GM10847 (cell line): ENCODE results near the gene AURKAIP1.

Source experiments
- POLR2A ChIP-seq: IDR thresholded peaks from 2 replicates; pipeline ENCODE4 v1.6.1; 2011; ENCODE audit not compliant: insufficient read length; ENCODE audit errors: extremely low read depth

Gene AURKAIP1

DNA sequence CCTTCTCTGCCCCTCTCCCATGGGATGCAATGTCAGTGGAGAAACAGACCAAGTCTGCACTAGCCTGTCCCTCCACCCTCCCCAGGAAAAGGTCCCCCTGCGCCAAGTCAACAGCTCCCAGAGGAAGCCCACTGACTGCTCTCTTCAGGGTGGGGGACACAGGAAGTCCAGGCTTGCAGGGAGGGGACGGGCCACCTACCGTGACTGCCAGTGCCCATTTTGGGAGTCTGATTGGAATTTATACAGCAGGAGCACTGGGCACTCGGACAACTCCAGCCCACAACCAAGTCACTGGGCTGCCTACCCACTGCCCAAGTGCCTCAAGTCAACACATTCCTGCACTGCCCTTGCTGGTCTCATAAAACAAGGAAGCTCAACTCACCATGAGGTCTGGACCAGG is 18.0 kb upstream of the AURKAIP1 start:
- TF ChIP-seq POLR2A, result no peak

DNA sequence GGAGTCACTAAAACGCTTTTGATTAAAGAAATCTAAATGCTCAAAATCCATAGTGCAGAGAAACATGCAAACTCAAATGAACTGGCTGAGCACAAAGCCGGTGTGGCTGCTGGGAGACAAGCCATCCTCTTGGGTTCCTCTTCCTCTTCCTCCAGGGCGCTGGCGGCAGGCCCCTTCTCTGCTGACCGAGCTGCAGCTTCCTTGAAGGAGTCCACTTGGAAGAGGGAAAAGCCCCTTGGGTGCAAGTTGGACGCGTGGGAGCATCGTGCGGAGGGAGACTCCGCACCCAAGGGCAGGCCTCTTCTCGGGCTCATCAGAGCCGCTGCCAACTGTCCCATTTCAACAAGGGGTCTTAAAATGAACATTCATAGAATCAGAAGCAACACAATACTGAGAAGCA is 16.2 kb upstream of the AURKAIP1 start:
- no peak for TF ChIP-seq POLR2A

DNA sequence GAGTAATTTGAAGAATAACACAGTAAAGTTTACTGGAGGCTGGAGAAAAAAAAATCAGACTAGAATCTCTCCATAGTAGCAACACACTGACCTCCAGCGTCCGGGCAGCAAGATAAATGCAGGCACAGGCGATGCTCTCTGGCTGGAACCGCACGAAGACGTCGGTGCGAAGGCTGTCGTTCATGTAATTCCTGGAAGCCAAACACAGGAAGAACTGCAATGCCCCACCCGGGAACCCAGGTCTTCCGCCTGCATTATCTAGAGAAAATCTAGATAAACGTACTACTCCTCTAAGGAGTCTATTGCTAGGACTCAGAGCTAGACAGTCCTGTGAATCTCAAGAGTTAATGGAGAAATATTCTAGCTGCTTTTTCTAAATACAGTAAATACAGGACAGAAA is 15.7 kb upstream of the AURKAIP1 start:
- TF ChIP-seq POLR2A, result no peak

DNA sequence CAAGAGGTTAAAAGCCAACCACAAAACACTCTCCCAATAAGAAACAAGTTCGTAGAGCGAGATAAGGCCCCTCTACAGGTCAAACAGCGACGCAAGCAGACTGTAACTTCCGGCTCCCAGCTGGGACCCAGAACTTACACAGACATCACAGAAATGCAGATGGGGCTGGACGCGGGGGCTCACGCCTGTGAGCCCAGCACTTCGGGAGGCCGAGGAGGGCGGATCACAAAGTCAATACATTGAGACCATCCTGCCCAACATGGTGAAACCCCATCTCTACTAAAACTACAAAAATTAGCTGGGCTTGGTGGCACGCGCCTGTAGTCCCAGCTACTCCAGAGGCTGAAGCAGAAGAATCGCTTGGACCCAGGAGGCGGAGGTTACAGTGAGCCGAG is 13.1 kb upstream of the AURKAIP1 start:
- TF ChIP-seq POLR2A, result no peak

DNA sequence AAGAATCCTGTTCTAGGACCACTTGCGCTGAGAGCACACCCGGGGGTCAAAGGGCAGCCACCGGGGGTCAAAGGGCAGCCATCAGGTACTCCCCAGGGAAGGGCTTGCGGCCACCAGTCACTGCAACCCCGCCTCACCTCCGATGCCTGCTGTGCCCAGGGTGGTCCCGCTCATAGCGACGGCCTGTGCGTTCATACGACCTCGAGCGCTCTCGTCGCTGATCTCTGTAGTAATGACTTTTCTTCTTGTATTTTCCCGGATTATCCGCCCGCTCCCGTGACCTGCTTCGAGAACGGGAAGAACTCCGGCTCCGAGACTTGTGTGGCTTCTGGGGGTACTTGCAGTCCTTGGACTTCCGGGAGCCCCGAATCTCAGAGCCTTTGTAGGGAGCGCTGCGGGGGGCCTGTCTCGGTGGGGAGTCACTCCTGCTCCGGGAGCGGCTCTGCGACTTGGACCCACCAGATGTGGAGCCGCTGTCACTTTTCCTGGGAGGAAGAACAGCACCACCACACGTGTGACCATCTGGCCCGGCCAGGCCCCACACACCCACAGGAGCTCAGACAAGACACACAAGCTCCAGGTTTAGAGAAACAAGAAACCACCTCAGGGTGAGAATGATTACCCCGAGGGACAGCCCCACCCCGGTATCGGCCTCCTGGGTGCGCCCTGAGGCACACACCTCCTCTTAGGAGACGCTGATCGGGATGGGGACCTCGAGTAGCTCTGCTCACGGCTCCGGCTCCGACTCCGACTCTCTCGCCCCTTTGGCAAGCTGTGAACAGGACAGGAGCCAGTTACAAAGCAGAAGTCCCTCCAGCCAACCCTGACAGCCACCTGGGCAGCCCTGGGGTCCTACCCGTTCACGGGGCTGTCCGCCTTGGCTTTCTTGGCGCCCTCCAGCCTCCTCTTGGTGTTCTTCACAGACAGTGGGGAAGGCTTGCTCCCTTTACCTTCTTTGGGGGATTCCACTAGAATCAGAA is 12.4 kb upstream of the AURKAIP1 start:
- TF ChIP-seq POLR2A, result no peak

DNA sequence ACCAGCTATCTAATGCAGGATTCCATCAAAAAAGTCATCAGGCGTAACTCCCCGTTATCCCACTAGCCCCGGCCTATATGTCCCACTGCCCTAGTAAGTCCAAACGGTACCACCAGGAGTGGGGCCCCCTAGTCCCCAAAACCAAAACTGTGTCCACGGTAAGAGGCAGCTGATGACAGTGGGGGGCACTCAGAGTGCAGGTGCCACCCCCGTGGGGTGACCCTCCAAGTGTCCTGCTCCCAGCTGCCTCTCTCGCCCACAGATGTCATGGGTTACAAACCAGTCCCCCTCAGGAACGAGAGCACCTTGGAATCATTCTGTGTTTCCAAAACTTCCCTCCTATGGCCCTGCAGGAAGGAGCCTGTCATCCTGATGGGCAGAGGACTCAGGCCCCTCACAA is 10.9 kb upstream of the AURKAIP1 start:
- no peak for TF ChIP-seq POLR2A

DNA sequence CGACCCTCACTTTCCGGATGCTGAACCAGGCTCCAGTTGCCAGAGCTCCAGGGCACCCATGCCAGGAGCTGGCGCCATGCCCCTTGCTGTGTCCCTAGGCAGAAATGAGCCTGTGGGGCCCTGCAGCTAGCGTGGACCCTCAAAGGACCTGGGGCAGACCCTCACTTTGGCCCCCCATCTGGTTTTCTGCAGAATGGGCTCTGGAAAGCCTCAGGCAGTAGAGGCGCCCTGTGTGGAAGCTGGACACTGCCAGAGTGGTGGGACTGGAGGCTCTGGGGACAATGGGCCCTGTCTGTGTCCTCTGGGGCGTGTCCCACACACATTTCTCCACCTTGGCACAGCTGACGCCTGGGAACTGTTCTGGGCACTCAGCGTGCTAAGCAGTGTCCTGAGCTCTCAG is 6.3 kb upstream of the AURKAIP1 start:
- TF ChIP-seq POLR2A, result no peak

DNA sequence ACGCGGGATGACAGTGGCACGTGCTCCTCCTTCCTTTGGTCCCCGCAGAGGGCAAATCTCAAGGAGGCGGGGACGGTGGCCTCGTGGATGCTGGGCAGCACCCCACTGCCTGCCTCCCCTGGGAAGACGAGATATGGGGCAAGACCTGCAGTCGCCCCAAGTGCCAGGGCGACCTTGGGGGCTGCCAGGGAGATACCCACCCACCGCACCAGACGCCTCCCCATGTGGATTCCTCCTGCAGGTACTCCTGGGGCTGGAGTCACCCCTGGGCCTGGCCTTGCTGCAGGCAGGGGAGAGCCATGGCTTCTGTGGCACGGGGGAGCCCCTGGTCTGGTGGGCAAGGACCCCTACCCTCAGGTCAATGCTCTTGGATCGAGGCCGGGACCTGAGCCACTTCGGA is 5.9 kb upstream of the AURKAIP1 start:
- no peak for TF ChIP-seq POLR2A

DNA sequence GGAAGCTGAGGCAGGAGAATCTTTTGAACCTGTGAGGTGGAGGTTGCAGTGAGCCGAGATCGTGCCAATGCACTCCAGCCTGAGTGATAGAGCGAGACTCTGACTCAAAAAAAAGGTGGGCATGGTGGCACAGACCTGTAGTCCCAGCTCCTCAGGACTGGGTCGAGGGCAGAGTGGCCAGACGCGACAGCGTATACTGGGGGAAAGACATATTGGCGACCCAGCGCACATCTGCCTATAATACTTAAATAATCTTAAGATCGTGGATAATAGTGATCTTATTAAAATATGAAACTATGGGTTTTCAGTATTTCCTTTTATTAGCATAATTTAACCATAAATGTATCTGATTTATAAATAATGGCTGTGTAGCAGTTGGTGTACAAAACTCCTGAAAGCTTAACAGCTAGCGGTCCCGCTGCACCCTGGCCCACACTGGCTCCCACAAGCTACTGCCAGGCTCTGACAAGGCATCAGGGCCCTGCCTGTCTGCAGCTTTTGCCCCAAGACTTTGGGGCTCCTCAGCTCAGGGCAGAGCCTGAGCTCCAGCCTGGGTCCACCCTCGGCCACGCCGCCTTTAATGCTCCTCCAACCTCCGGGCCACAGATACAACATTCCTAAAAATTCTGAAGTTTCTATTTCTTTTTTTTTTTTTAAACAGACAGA is 2.7 kb upstream of the AURKAIP1 start:
- no peak for TF ChIP-seq POLR2A

DNA sequence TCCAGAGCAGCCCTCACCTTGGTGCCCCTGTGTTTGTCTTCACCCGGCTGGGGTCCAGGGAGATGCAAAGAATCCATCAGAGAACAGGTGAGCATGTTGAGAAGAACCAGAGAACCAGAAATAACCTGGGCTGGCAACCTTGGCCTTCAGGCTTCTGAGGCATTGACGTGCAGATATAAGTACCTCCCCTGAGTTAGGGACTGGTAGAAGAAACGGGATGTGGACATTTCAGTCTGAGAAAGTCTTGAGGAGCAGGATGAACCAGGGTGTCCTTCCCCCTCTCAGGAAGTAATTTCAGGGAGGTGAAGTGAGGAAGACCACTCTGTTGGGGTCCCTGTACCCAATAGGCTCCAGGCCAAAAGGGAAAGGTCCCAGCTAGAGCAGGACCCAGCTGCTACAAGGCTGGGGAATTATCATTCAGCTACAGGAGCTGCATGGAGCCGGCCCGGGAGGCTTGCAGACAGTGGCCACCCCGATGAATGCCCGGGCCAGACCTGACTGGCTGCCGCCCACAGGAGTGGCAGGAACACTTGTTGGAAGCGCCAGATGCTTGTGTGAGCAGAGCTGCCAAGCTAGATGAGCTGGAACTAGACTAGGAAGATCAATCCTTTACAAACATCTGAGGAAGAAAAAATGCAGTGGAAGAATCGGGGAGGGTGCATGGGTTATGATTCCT is 1.7 kb upstream of the AURKAIP1 start:
- TF ChIP-seq POLR2A, result no peak

DNA sequence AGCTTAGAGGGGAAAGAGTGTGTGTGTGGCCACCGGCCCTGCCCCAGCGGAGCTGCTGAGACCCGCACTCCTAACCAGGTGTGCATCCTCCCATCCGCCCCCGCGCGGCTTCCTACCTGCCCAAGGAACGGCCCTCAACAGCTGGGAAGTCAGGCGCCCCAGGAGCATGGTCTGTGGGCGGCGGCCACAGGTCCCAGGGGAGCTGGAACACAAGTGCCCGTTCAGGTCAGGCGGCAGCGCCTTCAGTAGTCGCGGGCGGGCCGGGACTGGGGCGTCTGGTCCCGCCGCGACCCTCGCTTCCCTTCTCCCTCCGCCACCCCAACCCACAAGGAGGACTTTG is 448 bp downstream of the AURKAIP1 start:
- no peak for TF ChIP-seq POLR2A

DNA sequence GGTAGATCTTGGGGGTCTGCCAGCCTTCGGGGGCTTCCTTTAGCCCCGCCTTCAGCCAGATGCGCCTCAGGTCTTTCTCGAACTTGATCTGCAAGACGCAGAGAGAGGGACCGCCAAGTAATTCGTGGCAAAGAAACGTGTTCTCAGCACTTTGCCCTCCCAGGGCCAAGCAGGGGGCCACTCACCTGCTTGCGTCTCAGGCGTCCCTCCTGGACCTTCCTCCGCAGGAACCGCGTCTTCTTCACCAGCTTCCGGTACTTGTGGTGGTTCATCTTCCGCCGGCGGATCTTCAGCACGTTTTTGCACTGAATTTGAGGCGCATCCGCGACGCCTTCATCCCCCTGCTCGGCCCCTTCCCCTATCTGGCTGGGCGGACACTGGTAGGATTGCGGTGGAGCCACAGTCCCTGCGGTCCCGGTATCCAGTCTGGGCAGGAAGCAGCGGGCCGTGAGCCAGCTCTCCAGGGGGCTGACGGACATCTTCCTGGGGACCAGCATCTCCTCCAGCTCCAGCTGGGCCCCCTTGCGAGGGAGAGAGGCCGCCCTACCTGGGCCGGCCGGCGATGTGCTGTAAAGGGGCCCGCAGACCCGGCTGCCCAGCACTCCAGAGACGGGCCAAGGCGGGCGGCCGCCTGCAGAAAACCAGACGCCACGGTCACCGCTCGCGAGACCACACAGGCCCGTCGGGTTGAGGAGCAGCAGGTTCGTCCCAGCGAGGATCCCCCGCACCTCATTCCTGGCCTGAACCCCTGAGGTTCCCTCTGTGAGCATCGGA is 1.0 kb downstream of the AURKAIP1 start:
- TF ChIP-seq POLR2A, result no peak

DNA sequence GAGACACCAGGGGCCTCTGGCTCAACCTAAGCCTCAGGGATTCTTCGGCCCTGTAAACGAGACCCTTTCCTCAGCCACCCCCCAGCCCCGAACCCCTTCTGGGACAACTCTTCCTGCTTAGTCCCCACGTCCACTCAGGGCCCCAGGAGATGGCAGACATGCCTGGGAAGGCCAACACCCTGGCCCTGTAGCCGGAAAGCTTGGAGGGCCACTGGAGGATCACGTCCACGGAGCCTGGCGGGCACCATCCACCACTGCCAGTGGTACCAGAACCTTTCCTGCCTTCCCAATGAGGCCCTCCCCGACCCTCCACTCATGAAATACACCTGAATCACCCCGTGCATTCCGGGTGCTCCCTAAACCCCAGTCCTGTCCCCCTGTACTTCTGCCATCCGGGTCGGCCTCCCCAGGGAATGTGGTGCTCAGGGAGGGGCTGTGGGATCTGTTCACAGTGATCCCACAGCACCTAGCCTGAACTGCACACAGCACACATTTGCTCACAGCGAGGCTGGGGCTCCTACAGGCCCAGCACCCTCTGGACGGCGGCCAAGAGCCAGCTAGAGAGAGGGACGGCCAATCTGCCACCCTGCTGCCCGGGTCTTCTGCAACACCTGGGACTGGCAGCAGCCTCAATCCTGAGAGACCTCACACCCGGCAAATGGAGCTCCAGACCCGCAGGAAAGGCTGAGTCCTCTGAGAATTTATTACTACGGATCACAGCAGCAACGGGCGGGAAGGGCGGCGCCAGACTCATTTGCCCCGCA is 1.8 kb downstream of the AURKAIP1 start:
- no peak for TF ChIP-seq POLR2A
